Measurements from ENCODE around the gene UBE2QL1.
A peak's percentile ranks its signal among the peaks of the same experiment; 100 is the strongest.
"Not testable (repeated sequence)": the region's sequence is repeated elsewhere in the genome, so short reads cannot be mapped to it uniquely, and the experiment has no call there.

Gene UBE2QL1

DNA sequence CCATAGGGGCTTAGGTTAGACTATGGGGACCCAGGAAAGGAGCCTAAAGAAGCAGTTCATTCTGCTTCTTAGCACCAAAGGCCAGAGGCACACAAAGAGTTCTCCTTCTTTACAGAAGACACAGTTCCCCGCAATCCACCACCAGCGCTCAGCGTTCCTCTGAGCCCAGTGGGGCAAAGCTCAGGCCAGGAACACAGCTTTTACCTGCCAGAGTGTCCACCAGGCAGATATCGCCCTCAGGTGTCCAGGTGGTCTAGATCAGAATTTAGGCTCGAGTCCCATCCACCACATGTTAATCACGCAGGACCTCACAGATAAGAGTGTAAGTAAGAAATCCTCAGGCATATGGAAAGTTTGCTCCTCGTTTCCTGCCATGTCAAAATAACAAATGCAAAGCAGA lies 53.0 kb downstream of the UBE2QL1 start:
- DNase-seq = no peak

DNA sequence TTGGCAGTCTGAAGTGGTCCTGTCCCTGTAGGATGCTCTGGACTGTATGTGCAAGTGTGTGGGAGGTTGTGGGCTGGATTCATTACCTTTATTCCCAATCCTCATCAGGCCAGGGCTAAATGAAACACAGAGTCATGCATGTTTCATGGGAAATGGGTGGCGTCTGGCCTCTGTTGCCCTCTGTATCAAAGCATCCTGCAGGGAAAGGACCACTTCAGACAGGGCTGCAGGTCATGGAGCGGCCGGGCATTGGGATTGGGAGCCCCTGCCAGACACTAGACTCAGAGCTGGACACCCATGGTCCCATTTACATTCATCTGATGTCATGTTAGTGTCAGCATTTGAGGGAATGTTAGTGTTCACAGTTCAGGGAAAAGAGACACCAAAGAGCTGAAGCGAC lies 53.8 kb downstream of the UBE2QL1 start:
- no peak for DNase-seq

DNA sequence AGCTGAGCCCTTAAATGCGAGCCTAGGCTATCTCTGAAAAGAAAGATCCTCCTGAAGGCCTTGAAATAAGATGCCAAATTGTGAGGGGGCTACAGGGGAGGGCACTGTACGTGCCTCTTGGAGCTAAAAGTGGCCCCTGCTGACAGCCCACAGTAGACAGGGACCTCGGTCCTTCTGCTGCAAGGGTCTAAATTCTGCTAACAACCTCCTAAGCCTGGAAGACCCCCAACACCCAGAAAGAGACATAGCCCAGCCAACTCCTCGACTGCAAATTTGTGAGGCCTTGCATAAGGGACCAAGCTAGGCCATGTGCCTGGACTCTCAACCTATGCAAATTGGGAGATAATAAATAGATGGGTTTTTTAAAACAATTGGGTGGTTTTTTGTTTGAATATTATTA lies 54.7 kb downstream of the UBE2QL1 start:
- DNase-seq = no peak

DNA sequence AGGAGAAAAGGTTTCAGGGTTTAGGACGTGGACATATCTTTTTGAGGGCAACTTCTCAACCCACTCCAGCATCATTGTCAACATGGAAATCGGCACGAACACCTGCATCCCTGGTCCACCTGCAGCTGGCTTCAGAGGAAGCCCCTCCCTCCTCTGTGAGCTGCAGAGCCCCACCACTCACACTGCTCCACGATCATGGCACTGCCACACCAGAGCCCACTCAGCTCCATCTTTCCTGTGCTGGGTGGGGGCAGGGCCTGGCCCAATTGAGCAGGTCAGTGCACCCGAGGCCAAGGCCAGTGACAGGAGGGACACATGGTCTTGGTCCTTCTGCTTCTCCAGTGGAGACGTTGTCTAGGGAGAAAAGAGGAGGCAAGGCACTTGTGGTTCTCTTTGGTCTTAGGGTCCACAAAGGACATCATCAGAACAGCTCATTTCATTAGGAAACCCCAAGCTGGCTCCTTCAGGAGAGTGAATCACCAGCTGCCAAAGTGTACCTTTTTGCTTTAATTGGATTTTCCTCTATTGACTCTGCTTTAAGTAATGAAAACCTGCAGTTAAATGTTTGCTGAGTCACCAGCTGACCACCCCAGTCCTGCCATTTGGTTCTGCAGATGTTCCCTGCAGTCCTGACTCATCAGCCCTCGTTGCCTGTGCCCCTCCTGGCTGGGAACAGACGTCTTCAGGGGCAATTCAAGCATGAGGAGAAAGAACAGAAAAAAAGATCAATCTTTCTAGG lies 56.2 kb downstream of the UBE2QL1 start:
- DNase-seq = peak; percentile 26

DNA sequence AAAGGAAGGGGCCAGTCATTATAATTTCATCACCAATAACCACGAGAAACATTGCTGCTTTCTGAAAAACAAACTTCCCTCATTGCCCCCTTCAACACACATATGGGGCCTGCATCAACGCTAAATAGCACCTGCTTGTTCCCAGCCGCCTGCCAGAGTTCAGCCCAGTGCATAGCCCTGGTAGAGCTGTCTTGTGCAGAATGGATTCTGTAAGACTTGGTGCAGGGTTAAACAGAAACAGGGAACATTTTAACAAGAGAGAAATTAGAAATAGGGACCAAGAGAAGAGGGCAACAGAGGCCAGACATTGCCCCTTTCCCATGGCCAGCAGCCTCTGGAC lies 56.7 kb downstream of the UBE2QL1 start:
- DNase-seq = no peak

DNA sequence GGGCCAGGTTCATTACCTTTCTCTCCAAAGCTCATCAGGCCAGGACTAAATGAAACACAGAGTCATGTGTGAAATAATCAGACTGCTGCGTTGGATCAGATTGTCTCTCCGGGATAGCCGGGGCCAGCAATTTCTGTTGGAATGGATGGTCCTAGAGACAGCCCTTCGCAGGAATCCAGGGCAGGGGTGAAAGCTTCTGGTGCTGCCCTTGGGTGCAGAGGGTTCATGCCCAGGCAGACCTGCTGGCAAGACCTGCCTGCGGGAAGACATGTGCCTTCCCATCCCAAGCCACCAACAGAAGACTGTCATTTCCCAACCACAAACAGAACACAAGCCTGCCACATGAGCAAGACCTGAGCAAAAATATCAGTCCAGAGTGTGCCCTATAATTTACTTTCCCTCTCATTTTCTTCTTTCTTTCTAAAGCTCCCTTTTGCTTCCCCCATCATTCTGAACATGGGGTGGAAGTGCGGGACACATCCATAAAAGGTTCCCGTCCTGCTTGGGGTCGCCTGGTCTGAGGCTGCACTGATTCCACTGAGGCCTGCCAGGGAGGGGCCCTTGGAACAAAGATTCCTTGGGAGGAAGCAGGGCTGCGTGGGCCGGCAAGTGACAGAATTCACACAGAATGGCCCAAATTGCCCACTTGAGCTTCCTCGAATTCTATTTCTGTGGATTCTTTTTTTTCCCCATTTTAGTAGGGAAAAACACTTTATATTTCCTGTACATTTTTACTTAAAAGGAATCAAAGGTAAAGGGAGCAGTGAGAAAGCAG lies 57.3 kb downstream of the UBE2QL1 start:
- no peak for DNase-seq

DNA sequence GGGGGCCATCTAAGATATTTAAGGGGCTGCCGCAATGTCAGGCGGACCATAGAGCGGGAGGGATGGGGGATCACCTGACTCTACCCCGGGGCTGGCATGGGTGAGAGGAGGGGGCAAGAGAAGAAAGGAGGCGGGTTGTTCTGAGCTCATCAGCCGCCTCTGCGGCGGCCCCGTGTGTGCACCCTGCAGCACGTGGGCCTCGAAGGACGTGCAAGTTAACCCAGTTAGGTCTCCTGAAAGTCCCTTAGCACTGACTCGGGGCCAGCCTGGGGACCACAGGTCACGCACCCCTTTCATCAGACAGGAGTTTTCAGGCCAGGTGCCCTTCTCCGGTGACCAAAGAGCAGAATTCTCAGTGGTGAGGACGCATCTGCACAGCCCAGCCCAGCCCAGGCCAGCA lies 58.0 kb downstream of the UBE2QL1 start:
- DNase-seq = no peak

DNA sequence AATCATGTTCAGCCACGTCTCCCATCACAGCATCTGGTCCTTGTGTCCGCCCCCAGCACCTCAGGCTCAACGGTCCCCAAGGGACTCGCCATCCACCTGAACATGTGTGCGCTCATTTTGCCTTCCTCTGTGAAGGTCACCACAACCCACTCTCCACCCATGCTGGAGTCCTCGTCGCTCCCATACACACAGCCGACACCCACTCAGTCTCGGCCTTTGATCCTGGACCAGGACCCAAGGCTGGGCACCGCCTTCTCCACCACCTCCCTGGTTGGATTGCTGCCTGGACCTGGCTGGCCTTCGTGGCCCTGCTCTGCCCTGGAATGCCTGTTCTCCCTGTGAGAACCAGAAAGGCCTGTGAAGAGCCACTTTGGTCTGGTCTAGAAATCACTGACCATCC lies 60.3 kb downstream of the UBE2QL1 start:
- DNase-seq = no peak

DNA sequence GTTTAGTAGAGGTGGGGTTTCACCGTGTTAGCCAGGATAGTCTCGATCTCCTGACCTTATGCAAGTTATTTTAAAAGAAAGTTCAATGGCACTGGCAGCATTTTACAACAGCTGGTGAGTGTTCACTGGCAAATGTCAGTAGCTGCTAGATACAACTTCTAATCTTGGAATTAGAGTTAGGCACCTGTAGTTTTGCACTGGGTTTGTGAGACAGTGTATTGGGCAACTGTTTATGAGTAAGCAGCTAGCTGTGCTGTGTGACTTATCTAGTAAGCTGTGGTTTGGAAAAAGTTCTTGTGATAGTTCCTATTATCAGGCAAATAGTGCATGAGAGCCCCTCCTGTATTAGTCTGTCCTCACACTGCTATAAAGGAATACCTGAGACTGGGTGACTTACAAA lies 61.5 kb downstream of the UBE2QL1 start:
- peak; percentile 47 for DNase-seq

DNA sequence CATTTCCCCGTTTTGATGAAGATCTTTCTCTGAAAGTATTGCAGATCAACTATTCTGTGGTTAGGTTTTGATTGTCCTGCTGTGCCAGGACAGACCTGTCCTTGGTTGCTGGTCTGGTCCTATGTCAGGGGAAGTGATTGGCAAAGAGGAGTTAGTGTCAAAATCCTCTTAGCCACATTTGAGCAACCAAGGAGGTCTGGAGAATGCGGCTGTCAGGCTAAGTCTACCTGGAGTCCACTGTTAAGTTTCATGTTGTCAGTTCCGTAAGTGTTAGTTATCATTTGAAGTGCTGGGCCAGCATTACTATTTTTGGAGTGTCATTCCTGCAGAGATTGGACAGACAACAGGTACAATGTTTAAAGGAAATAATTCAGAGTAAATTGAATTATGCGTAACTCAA lies 62.3 kb downstream of the UBE2QL1 start:
- no peak for DNase-seq

DNA sequence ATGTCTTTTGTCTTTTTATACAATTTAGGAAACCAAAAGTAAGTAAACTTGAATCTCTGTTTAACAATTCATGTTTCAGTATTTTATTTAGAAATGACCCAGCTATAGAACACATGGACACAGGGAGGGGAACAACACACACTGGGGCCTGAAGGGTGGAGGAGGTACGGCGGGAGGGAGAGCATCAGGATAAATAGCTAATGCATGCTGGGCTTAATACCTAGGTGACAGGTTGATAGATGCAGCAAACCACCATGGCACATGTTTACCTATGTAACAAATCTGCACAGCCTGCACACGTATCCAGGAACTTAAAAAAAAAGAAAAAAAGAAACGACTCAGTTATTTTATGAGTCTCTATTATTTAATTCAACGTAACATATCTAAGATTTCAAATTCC lies 67.2 kb downstream of the UBE2QL1 start:
- DNase-seq = not testable (repeated sequence)

DNA sequence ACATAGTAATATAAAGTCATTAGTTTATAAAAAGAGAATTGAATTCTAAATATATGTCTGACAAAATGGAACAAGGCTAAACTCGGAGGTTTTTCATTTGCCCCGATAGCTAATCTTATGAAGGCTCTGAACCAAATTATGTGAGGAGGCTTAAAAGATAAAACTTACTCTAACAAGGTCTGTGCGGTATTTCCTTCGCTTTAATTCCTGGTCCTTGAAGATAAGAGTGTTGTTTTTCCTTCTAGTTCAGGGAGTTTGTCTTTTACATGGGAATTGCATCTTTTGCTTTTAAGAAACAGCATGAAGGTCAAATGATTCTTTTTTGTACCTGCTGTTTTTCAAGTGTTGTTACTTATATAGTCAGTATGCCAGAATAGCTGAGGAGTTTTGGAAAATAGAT lies 68.2 kb downstream of the UBE2QL1 start:
- peak; percentile 57 for DNase-seq

DNA sequence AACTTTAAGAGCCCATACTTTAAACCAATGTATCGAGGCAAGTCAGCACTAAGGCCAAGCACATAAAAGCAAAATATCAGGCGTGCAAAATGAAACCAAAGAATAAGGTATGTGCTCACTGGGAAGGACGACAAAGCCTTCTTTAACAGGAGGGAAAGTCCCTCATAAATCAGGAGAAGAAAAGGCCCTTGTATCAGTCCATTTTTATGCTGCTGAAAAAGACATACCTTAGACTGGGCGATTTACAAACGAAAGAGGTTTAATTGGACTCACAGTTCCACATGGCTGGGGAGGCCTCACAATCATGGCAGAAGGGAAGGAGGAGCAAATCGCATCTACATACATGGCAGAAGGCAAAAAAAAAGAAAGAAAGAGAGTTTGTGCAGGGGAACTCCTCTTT lies 68.9 kb downstream of the UBE2QL1 start:
- DNase-seq = no peak

DNA sequence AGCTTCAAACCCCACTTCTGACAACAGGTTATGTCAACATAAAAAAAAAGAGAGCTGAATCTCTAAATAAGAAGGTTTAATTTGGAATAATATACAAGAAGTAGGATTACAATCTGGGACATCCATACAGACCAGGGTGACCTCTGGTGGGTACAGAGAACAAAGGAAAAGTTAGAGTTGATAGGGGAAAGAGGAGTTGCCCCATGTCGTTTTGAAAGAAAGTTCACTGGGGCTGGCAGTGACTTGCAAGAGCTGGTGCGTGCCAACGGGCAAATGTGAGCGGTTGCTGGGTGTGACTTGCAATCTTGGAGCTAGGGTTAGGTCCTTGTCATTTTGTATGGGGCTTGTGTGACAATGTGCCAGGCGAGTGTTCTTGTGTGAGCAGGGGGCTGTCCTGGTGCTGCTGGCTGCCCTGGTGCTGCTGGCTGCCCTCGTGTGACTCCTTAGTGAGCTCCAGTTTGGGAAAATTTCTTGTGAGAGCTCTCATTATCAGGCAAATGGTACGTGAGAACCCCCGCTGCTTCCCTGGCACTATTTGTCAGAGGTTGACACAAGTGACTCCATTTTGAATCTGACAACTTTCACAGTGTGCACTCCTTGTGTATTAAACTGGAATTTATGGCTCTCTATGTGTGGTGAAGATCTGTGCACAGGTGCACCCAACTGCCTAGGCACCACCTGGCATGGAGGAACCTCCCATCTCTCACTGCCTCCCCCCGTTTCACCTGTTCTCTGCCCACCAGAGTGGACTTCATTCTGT lies 69.8 kb downstream of the UBE2QL1 start:
- DNase-seq = peak; percentile 11

DNA sequence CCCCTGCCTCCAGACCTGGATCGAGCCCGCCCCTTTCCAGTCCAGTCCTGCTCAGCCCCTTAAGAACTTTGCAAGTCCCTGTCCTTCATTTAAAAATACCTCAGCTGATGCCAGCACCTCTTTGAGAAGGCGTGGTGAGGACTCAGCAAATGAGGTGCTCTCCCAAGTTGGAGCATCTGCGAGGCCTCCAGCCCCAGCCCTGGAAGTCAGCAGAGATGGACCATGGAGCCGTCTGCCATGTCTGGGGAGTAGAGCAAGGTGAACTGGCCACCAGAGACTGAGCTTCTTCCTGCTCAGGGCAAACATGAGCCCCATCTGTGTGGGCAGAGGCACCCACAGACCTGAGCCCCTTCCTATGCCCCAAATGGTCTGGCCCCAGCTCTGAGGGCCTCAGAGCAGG lies 71.5 kb downstream of the UBE2QL1 start:
- DNase-seq = no peak

DNA sequence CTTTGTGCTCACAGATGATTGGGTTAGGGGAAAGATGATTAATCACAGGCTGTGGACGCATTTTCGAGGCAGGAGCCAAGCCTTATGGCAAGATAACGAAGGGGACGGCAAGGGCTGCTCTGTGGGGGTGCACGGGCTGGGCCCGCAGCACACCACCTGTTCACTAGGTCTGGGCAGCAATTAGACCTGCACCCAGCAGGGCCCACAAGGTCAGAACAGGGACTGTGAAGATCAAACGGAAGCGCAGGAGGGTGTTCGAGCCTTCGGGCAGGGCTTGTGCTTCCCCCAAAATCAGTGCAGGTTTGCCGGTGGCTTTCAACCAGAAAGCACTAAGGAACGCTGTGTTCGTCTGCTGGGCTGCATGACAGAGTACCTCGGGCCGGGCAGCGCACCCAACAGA lies 73.7 kb downstream of the UBE2QL1 start:
- DNase-seq = no peak

DNA sequence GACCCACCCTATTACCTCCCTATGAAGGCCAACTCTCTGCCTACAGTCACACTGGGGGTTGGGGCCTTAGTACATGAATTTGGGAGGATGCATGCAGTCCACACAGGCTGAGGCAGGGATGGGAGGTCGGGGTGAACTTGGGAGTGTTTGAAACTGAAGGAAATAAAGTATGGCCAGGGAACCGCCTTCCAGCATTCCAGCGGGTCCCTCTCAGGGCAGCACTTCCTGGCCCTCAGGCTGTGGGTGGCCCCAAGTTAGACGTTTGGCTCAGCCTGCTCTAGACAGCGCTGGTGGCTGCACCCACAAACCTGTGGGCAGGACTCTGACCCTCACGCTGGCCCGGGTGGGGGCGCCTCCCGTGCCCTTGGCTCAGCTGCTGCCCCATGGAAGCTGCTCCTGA lies 74.3 kb downstream of the UBE2QL1 start:
- no peak for DNase-seq

DNA sequence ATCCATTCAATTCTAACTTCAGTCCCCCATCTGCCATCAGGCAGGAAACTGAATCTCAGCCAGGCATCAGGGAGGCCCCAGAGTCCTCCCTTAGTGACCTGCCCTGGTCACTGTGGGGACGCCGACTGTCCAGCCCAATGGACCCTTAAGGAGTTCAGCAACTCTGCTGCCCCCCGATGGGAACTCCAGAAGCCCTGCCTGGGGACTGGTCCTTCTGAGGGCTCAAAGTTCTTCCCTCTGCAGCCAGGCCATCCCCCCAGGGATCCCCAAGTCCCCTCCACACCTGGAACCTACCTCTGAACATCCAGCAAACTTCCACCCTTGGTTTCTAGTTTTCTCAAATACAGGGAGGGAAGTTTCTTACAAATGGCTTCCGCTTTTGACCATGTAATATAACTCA lies 76.8 kb downstream of the UBE2QL1 start:
- no peak for DNase-seq

DNA sequence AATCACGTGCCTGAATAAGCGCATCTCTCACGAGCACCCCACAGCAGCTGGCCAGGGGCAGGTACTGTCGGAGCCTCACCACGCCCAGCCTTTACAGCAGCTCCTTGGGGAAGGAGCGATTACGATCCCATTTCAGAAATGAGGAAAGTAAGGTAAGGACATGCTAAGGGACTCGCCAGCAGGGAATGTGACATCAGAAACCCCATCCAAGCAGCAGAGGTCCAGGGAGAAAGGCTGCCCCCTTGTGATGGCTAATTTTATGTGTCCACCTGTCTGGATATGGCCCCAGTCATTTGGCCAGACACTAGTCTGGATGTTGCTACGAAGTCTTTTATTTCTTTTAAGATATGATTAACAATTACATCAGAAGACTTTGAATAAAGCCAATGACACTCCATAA lies 77.3 kb downstream of the UBE2QL1 start:
- peak; percentile 38 for DNase-seq

DNA sequence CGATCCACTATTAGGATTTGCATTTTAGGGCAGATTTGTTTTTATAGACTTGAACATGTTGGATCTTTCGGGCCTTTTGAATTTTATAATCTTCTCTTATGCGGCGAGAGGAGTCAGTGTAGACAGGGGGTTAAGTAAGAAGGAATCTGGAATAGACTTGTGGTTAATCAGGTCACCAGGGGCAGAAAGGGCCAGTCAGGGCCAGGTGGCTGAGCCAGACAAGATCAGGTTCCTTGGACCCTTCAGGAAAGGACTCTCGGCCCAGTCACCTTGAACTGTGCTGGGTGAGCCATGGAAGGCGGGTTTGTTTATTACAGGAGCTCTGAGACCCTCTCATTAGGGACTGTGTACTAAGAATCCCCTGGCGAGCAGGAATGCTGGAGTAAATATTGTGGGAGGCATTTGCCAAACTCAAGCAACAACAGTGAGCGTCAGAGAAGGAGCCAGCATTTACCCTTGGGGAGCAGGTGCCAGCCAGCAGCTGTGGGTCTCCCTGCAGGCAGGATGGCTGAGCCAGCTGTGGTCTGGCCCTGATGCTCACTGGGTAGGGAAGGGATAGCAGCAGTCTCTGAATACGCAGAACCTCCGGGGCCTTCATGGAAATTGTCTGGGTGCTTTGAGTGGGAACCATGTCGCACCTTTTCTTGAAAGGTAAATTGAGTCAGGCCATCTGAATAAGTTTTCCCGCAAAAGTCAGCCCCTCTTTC lies 79.2 kb downstream of the UBE2QL1 start:
- DNase-seq = no peak

DNA sequence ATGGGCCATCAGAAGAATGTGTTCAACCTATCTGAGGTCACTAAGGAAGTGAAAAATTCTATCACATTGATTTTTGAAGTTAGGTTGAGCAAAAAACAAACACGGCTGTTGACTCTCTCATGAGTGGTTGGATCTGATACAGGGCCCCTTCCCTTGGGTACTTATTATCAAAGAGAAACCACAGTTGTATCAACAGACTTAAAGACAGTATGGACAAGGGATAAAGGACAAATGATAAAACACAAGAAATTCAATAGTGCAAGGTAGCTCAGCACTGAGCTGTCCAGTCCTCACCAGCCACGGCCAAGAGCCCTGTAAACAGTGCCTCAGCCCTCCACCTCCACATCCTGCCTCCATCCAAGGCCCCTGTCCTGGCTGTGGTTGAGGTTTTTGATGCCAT lies 86.9 kb downstream of the UBE2QL1 start:
- no peak for DNase-seq

DNA sequence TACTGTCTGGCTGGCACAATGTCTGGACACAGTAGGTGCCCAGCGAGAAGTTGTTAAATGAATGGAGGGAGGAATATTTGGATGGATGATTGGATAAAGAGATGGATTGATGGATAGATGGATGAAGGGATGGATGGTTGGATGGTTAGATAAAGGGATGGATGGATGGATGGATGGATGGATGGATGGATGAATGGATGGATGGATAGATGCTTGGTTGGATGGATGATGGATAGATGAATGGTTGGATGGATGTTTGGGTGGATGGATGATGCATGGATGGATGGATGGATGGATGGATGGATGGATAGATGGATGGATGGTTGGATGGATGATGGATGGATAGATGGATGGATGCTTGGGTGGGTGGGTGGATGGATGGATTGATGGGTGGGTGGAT lies 90.4 kb downstream of the UBE2QL1 start:
- no peak for DNase-seq

DNA sequence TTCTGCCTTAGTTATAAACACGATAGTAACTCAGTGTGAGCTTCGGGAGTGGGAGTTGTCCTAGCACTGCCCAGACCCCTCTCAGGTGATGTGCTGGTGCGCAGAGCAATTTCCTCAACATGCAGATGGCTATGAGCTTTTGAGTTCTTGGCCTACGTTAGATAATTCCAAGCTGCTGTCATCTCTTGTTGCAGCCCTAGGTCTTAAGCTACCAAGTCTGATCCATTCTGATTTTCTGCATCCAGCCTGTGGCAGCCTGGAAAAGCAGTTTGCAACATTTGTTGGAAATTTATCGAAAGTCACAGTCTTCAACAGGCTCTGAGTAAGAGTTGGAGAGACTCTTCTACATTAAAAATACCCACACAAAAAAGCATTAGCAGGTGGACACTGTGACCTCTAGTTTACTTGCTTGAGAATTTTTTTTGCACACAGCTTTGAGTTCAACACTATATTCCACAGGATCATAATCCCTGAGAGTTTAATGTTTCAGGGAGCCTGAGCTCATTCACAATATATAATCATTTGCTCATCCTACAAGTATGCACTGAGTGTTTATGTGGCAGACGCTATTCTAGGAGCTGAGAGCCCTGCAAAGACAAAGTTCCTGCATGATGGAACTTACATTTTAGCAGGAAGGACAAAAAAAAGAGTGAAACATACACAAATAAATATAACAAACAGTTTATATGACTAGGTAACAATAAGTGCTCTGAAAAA lies 91.6 kb downstream of the UBE2QL1 start:
- no peak for DNase-seq

All from OCI-M1 (cell line).